Prostate gland (tissue), 1 donor: ENCODE data around the gene EPHB2.

Experiments
- POLR2A ChIP-seq: fragments of 450-650 bp; IDR thresholded peaks from one replicate; pipeline ENCODE4 v1.6.1; 2016; ENCODE audit warnings: antibody characterized with exemption, mild to moderate bottlenecking
- POLR2AphosphoS5 ChIP-seq: sonication (generic); formaldehyde crosslinking; IDR thresholded peaks from one replicate; pipeline ENCODE4 v1.6.1; 2017; ENCODE audit warnings: antibody characterized with exemption

DNA sequence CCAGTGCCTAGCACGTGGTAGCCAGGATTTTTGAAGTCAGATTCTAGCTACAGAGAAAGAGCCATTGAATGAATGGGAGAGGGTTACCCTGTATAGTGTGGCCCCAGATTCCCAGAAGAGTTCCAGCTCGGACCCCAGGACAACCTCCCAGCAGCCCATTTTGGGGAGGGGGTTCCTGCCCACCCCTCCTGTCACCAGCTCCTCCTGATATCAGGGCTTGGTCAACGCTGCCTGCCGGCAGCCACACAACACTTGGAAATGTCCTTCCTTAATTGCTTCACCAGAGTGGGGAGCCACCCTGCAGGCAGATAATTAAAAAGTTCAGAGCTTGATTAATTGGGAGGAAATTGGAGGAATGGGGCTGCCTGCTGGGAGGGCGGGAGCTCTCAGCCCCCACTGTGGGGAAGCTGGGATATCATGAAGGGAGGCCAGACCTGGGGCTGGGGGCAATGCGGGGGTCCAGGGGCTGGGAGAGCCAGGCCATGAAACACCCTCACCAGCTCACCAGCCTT is 141.6 kb downstream of the EPHB2 start:
- TF ChIP-seq POLR2A (no peak), POLR2AphosphoS5 (no peak)
